ENCODE data around the gene GSTA2.
A peak's percentile ranks its signal among the peaks of the same experiment; 100 is the strongest.
"Not testable (repeated sequence)": the region's sequence is repeated elsewhere in the genome, so short reads cannot be mapped to it uniquely, and the experiment has no call there.

Gene GSTA2

GRCh38 chr6:52788478-52788877 is 25.2 kb upstream of the GSTA2 start:
- FAIRE-seq (no peak), DNase-seq (ENCODE audit: insufficient read length, low spot score) (no peak)
- no peak for TF ChIP-seq CTCF (IDR thresholded peaks at IDR 0.05; ENCODE audit: insufficient read depth, missing control alignments)

GRCh38 chr6:52787917-52788316 is 24.6 kb upstream of the GSTA2 start:
- no peak for TF ChIP-seq CTCF (IDR thresholded peaks at IDR 0.05; ENCODE audit: insufficient read depth, missing control alignments)
- no peak for DNase-seq (ENCODE audit: insufficient read length, low spot score)
- no peak for FAIRE-seq

GRCh38 chr6:52786249-52786956 is 23.1 kb upstream of the GSTA2 start:
- DNase-seq (ENCODE audit: insufficient read length, low spot score) (no peak), FAIRE-seq (no peak)
- TF ChIP-seq CTCF (IDR thresholded peaks at IDR 0.05; ENCODE audit: insufficient read depth, missing control alignments) = no peak

- not testable (repeated sequence) for DNase-seq (ENCODE audit: insufficient read length, low spot score); FAIRE-seq
These were observed 19.5 kb upstream of the GSTA2 start for GRCh38 chr6:52782696-52783274.

GRCh38 chr6:52782209-52782608 is 18.9 kb upstream of the GSTA2 start:
- FAIRE-seq; DNase-seq (ENCODE audit: insufficient read length, low spot score): not testable (repeated sequence)

GRCh38 chr6:52779237-52779636 is 16.0 kb upstream of the GSTA2 start:
- FAIRE-seq (no peak), DNase-seq (ENCODE audit: insufficient read length, low spot score) (no peak)
- TF ChIP-seq CTCF (IDR thresholded peaks at IDR 0.05; ENCODE audit: insufficient read depth, missing control alignments) = no peak

- not testable (repeated sequence) for DNase-seq (ENCODE audit: insufficient read length, low spot score); FAIRE-seq
These were observed 13.6 kb upstream of the GSTA2 start for GRCh38 chr6:52776711-52777351.

- peak; percentile 60 for FAIRE-seq
- not testable (repeated sequence) for DNase-seq (ENCODE audit: insufficient read length, low spot score)
These were observed 6.1 kb upstream of the GSTA2 start for GRCh38 chr6:52769399-52769798.

- not testable (repeated sequence) for DNase-seq (ENCODE audit: insufficient read length, low spot score); FAIRE-seq
These were observed 4.4 kb upstream of the GSTA2 start for GRCh38 chr6:52767658-52768057.

- DNase-seq (ENCODE audit: insufficient read length, low spot score); FAIRE-seq: not testable (repeated sequence)
These were observed 1.4 kb downstream of the GSTA2 start for GRCh38 chr6:52761673-52762491.

Measured in D721Med (cell line).